ENCODE data around the gene SORCS2. TPM values are rescaled to one million over a fixed set of nuclear protein-coding genes. Genes with fewer than 3 reads are reported as not detected.

SORCS2 gene
- total RNA-seq, 1 experiment from 2014 or later = not detected

DNA sequence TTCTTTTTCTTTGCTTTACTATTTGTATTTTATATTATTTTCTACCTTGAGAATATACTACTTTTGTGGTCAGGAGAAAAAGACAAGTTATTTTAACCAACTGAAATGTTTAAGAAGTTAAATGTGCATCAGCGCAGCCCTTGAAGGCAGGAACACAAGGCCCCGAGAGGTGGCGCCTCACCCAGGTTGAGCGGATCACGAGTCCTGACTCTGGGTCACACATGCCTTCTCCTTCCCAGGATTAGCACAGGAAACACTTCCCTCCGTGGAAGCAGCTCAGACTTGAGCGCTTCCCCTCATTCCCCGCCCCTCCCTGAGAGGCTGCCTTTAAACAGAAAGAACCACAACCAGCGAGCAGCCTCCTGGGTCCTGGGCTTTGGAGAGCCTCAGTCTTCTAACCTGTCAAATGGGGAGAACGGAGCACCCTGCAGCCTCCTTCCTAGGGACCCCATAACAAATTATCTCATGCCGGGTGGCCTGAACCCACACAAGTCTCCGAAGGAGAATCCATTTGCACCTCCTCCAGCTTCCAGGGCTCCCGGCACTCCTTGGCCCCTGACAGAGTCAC lies 529.7 kb downstream of the SORCS2 start:
- DNase-seq (ENCODE audit: extremely low read depth, low read depth) = no peak

DNA sequence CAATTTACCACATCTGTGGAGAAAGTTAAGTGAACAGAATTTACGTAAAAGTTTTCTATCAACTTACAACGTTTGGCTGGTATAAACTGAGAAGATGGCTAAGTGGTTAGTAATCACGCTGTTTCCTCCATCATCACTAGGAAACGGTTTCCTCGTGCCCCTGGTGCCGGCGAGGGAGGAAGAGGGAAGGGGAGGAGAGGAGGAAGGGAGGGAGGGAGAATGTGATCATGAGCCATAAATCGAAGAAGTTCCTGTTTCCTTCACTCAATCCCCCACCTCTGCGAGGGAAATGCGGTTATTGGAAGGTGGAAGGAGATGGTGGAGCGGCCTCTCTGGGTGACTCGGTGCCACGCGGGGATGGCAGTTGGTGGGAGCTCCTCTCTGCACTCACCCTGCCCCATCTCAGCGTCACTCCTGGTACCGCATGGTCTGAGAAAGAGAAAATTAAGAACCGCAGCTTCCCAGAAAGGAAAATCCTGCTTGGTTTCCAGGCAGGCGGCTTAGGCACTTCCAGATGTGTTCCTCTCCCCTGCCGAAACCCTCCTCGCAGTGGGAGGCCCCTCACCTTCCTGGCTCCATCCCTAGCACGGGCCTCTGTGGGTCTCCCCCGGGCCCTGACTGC lies 530.5 kb downstream of the SORCS2 start:
- no peak for DNase-seq (ENCODE audit: extremely low read depth, low read depth)

DNA sequence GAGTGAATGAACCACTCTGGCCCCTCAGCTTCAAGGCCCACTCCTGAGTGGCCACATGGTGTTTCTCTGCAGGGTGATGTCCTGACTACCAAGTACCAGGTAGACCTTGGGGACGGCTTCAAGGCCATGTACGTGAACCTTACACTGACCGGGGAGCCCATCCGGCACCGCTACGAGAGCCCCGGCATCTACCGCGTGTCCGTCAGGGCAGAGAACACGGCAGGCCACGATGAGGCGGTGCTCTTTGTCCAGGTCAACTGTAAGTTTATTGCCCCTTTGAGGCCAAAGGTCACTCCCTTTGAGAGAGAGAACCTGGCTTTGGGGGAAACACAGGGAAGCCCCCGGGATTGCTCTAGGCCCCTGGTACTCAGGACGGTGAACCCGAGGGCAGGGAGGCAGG lies 531.3 kb downstream of the SORCS2 start:
- DNase-seq (ENCODE audit: extremely low read depth, low read depth) = no peak

DNA sequence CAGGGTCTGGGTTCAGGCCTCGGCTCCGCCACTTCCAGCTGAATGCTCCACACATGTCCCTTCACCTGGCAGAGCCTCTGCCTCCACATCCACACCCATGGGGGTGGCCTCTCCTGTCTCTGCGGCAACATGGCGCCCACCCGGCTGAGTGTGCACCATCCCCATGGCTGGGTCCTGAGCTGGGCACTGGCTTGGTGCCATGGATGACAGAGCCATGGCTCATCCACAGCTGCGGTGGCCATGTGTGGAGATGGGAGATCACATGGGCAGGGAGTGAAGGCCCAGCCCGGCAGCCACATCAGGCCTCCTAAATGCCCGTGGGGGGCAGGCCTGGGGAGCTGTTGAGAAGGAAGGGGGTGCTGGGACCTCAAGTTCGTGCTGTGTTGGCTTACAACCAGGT lies 533.6 kb downstream of the SORCS2 start:
- DNase-seq (ENCODE audit: extremely low read depth, low read depth) = no peak

DNA sequence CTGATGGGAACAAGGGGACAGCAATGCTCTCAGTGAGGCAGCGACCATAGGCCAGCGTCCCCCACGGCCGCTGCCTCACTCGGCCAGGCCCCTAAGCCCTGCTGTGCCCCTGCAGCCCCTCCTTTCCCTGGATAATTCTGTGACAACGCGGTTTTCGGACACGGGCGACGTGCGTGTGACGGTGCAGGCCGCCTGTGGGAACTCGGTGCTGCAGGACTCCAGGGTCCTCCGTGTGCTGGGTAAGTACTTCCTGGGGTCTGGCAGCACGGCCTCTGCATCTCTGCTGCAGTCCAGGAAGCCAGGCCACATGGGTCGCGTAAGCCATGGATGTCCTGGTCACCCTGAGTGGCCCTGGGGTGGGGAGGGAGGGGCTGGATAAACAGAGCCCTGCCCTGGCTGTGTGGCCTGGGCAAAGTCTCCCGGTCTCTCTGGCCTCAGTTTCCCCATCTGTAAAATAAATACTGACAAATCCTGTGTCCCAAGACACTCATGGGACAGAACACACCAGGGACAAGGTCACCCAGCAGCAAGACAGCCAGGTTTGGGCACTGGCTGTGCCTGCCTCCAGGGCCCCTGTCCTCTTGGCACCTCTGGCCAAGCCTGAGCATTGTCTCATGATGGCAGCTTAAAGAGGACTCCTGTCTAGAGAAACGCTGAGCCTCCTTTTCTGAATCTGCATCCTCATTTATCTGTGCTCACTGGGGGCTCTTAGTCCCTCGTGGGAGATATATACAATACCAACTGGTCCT lies 534.5 kb downstream of the SORCS2 start:
- no peak for DNase-seq (ENCODE audit: extremely low read depth, low read depth)

DNA sequence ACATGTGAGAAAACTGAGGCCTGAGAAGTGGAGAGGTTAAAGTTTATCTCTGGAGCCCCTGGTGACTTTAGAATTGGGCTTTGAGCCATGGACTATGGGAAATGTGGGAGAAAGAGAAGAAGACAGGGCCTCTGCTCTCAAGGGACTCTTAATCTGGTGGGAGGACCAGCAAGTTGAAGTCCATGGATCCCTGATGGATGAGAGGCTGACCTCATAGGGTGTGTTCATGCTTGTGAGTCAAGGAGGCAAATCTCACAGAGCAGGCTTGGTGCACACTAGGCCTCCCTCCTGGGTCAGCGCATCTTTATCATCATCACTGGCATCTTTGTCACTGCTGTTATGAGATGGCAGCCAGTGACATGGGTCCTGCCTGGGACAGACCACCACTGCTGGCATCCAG lies 535.4 kb downstream of the SORCS2 start:
- no peak for DNase-seq (ENCODE audit: extremely low read depth, low read depth)

DNA sequence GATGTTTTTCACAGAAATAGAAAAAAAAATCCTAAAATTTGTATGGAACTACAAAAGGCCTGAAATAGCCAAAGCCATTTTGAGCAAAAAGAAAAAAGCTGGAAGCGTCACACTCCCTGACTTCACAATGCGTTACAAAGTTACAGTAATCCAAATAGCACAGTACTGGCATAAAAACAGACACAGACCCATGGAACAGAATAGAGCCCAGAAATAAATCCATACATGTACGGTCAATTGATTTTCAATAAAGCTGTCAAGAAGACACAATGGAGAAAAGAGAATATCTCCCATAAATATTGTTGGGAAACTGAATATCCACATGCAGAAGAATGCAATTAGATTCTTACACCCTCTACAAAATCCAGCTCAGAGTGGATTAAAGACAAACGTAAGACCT lies 539.1 kb downstream of the SORCS2 start:
- DNase-seq (ENCODE audit: extremely low read depth, low read depth) = no peak

DNA sequence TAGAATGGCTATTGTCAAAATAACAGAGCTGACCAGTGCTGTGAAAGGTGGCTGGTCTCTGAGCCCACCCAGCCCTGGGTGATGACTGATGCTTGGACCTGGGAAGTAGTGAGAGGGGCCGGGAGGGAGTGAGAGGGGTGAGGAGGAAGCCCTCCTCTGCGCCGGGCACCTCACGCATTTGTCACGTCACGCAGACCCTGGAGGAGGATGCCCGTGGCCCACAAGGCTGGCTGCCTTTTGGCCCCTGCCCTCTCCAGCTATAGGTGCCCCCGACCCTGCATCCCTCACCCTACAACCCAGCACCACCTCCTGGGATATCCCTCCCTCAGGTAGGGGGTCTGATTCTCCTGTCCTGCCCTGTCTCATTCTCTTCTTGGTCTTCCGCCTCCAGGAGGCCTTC lies 539.9 kb downstream of the SORCS2 start:
- no peak for DNase-seq (ENCODE audit: extremely low read depth, low read depth)

DNA sequence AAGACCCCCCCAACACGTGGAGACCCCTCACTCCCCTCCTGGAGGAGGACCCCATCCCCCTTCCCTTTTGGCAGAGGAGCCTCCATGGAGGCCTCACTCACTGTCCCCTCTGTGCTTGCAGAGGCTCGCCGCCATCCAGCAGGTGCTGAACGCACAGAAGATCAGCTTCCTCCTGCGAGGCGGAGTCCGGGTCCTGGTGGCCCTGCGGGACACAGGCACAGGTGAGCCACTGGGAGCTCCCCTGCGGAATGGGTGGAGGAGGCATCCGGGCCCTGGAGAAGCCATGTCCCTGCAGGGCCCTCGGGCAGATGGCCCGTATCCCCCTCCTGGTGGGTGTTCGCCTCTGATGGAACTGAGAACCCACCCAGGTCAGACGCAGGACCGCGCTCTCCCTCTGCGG lies 540.9 kb downstream of the SORCS2 start:
- no peak for DNase-seq (ENCODE audit: extremely low read depth, low read depth)

DNA sequence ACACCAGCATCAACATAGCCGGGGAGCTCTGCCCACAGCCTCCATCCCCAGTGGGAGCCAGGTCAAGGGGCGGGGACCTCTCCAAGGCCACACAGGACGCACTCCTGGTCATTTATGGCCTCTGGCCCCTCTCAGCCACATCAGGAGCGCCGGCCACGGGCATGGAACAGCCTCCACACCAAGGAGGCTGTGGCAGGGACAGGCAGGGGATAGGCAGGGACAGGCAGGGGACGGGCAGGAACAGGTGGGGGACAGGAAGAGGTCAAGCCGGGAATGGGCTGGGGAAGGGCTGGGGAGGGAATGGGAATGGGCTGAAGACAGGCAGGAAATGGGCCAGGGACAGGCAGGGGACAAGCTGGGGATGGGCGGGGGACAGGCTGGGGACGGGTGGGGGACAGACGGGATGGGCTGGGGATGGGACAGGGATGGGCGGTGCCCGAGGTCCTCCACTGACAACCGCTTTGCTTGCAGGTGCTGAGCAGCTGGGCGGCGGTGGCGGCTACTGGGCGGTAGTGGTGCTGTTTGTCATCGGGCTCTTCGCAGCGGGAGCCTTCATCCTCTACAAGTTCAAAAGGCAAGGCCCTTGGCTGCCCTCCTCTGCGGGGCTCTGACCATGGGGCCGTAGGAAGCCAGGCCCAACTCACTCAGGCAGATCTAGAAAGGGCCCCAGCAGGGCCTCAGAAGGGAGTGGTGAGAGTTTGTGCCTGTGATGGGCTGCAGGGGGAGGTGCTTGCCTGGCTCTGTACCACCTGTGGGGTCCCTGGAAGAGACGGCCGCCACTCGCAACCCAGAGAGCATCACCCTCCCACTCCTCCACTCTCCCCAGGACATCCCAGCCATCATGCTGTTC lies 541.7 kb downstream of the SORCS2 start:
- no peak for DNase-seq (ENCODE audit: extremely low read depth, low read depth)

DNA sequence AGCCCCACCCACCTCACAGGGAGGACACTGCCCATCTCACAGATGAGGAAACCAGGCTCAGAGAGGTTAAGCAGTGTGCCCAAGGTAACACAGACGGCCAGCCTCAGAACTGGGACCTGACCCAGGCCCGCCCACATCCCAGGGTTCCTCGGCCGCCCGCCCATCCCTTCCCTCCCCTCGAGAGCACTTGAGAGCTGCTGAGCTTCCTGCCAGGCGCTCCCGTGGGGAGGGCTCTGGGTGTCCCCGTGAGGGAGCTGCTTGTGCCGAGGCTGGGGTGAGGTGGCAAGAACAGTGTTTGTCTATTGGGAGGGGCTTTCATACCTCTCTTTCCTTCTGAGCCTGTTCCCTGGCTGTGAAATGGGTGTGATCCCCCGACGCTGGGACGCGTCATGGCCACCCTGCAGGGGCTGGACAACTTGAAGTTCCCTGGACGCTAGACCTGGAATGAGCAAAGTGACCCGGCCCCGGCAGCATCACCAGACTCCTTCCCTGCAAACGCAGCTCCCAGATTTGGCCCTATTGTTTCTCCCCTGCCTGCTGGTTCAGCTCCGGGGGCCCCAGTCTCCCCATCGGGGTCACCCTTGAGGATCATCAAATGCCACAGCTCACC lies 542.4 kb downstream of the SORCS2 start:
- no peak for DNase-seq (ENCODE audit: extremely low read depth, low read depth)

DNA sequence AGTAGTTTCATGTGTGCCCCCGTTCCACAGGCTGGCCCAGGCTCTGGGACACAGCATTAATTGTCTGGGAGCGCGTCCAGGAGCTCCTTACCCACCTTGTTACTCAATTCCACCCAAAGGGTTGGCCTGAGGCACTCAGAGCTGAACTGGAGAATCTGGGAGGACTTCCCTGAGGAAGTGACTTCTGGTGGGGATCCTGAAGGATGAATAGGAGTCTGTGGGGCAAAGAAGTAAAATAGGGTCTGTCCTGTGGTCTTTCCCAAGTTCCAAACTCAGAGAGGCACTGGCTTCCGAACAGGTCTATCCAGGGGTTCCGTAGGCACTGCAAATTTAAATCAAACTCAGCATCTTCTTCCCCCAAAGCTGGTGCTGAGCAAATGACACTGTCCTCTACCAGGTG lies 543.1 kb downstream of the SORCS2 start:
- no peak for DNase-seq (ENCODE audit: extremely low read depth, low read depth)

DNA sequence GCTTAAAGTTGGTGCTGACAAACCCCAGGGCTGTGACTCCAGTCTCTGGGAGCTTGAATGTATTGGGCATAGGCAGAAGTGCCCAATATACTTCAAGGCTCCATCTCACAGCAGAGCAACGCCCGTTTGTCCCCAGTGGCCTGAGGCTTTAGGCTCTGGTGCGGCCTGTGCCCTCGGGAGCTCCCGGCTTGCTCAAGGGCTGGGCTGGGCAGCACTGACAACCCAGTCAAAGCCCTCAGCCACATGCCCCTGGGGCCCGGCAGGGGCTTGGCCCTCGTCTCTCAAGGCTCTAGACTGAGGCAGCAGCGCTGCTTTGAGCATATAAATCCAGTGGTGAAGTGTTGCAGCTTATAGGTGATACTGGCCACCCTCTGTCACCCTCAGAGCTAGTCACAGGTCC lies 543.6 kb downstream of the SORCS2 start:
- DNase-seq (ENCODE audit: extremely low read depth, low read depth) = no peak

DNA sequence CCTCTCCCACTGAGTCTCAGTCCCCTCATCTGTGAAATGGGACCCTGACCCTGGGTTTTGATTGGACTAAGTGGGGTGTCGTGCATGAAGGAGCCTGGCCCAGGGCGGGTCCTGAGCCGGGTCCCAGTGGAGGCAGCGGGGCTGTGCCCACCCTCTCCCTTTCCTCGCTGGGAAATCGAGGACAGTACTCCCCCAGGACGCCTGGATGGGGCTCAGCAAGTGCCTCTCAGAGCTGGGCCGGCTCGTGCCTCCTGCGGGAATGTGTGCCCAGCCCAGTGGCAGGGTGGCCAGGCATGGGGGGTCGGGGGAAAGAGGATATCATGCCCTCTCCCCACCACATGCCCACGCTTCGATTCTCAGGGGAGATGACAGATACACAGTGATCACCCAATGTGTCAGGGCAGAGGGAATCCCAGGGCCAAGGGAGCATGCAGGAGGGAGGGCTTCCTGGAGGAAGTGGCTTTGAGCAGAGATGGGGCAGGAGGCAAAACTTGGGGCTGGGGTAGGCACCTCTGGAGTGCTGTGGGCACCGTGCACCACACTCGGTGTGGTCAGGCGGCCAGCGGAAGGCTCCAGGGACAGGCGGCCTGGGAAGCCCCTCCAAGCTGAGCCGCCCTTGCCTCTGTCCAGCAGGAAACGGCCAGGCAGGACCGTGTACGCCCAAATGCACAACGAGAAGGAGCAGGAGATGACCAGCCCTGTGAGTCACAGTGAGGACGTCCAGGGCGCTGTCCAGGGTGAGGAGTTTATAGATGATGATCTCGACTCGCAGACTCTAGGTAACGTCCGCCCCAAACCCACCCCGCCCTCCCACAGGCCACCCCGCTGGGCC lies 544.3 kb downstream of the SORCS2 start:
- DNase-seq (ENCODE audit: extremely low read depth, low read depth) = no peak

DNA sequence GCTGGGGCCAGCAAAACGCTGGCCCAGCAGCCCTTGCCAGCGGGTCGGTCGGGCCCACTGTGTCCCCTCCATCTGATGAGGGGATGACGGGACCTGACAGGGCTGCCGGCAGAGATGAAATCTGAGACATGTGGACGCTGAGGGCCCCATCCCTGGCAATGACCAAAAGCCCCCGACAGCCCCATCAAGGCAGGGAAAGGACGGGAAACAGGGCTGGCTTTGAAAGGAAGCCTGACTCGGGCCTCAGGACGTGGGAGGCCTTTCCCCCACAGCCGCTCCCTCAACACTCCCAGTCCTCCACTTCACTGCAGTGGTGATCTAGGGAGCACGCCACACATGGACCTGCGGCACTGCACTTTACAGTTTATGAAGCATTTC lies 544.9 kb downstream of the SORCS2 start:
- no peak for DNase-seq (ENCODE audit: extremely low read depth, low read depth)

DNA sequence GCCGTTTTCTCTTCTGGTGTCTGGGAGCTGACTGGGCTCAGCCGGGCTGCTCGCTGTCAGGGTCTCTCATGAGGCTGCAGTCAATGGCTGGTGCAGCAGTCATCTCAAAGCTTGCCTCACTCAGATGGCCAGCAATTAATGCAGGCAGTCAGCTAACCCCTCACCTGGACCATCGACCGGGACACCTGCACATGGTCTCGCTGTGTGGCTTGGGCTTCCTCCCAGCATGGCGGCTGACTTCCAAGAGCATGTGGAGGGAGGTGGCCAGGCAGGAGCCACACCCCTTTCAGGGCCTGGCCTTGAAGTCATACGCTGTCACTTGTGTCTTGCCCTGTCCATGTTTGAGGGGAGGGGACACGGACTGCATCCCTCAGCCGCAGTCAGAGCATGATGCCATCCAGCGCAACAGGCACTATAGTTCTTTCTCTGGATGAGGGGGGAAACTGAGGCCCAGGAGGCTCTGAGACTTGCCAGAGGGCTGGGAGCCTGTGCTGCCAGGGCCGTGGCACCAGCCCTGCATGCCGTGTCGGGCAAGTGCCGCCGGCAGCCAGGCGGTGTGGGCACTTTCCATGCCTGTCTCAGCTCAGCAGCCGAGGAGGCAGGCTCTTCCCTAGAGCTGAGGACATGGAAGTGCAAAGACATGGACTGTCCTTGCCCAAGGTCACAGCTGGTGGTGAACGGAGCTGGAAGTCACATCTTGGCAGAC lies 545.6 kb downstream of the SORCS2 start:
- no peak for DNase-seq (ENCODE audit: extremely low read depth, low read depth)

DNA sequence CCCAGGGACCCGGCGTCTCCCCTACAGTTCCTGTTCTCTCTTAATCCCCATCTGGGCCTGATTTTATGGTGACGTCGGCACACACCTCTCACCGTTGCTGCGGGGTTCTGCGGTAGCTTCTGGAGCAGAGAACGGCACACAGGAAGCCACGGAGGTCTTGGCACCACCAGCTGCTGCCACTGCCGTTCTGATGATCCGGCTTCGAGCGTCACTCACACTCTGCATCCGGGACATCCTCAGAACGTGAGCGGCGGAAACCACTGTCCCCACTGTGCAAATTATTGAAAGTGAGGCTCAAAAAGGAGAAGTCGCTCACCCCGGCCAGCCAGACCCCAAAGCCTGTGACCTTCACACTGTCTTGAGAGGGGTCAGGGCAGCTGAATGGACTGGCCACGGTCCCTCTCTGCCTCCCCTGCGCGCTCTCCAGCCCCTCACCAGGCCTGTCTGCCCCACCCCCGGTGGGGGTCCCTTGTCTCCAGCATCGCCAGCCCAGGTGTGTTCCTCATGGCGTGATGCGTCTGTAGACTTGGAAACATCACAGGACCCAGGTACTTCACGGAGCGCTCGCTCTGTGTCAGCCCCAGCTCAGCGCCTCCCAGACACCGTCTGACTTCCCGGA lies 546.2 kb downstream of the SORCS2 start:
- DNase-seq (ENCODE audit: extremely low read depth, low read depth) = no peak

DNA sequence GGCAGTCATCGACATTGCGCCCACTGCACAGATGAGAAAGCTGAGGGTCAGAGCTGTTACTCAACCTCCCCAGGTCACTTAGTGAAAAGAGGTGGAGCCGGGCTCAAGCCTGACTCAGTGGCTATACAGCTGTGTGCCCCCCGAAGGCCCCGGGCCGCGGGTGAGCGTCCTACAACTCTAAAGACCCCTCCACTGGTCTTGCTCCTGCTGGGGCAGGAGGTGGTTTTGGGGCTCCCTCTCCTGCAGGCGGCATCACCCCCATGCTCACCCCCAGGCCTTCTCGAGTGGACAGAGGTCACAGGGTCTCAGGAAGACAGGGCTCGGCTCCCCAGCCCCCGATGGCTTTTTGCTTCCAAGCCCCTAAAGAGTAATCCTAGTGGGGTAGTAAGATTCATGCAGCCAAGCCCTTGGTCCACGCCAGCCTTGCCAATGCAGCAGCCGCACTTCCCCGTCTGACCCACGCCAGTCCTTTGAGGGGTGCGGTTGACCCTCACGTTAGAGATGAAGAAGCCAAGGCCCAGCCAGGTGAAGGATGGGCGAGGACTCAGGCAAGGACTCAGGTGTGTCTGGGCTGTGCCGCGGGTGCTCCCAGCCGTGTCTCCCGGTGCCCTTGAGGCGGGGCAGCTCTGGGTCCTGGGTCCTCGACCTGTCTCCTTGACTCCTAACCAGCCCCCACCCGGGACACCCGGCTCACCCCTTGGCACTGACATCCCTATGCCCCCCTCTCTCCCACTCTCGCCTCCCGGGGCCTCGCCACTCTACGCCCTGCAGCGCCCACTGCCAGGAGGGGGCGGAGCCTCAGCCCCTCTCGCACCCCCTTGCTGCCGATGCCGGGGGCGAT lies 547.0 kb downstream of the SORCS2 start:
- DNase-seq (ENCODE audit: extremely low read depth, low read depth) = no peak
